Panc1 (cell line): ENCODE data around the gene RSPO3. TPM values are rescaled to one million over a fixed set of nuclear protein-coding genes. Genes with fewer than 3 reads are reported as not detected.

Experiments used
- ATAC-seq: fragments of 200-7000 bp; cut with Tn5 transposase; 2 replicates; pipeline ENCODE4 v1.9.1; 2020; ENCODE audit warnings: mild to moderate bottlenecking, moderate library complexity
- BruUV-seq: library from RNA; stranded (reverse); fragments of 400-500 nt; replicated peaks from 2 replicates; lab custom pipeline; 2021; lab: Mats Ljungman, UMichigan
- CTCF ChIA-PET: fragments of 300-600 bp; sonication (Branson Sonifier 250); formaldehyde crosslinking; loops from one replicate; lab custom pipeline; 2022; ENCODE audit warnings: antibody characterized with exemption; lab: Charles Lee
- POLR2A ChIA-PET: fragments of 300-600 bp; sonication (Branson Sonifier 250); formaldehyde crosslinking; loops from one replicate; lab custom pipeline; 2022; ENCODE audit warnings: antibody characterized with exemption; lab: Charles Lee
- DNase-seq: peaks from one replicate; pipeline ENCODE4 v3.0.0-alpha.2; 2010; ENCODE audit warnings: low read depth, low spot score
- H3K27ac ChIP-seq: 2 replicates; pipeline ENCODE4 v1.5.1; 2011; ENCODE audit warnings: mild to moderate bottlenecking, low read length, inconsistent platforms
- H3K27me3 ChIP-seq: fragments of 200-500 bp; sonication (Bioruptor generic); 2 replicates; pipeline ENCODE4 v1.6.0; 2014; ENCODE audit warnings: low read length, inconsistent platforms; ENCODE audit not compliant: control insufficient read depth, insufficient read depth
- H3K36me3 ChIP-seq: fragments of 200-500 bp; sonication (Bioruptor generic); 2 replicates; pipeline ENCODE4 v1.5.1; 2014; ENCODE audit warnings: inconsistent platforms, mild to moderate bottlenecking, low read length, moderate library complexity; ENCODE audit not compliant: control insufficient read depth, insufficient read depth
- H3K4me1 ChIP-seq: 2 replicates; pipeline ENCODE4 v1.5.1; 2011; ENCODE audit warnings: inconsistent platforms, mild to moderate bottlenecking, low read length, moderate library complexity; ENCODE audit not compliant: control insufficient read depth, insufficient read depth
- H3K4me3 ChIP-seq, 2 experiments: 2 replicates each; pipeline ENCODE4 v1.5.1; 2011 to 2012; ENCODE audit warnings: low read depth in 2 of 2, low read length in 2 of 2, mild to moderate bottlenecking in 2 of 2, inconsistent platforms in 1 of 2, moderate library complexity in 1 of 2
- H3K9me3 ChIP-seq: fragments of 200-500 bp; sonication (Bioruptor generic); 2 replicates; pipeline ENCODE4 v1.5.1; 2014; ENCODE audit warnings: low read depth, mild to moderate bottlenecking, inconsistent platforms, low read length, moderate library complexity; ENCODE audit not compliant: control insufficient read depth, insufficient read depth
- CTCF ChIP-seq: fragments of 450-650 bp; IDR thresholded peaks from 2 replicates; pipeline ENCODE4 v1.5.1; 2017; ENCODE audit warnings: mild to moderate bottlenecking
- POLR2AphosphoS5 ChIP-seq: IDR thresholded peaks from 2 replicates; pipeline ENCODE4 v1.6.1; 2012; ENCODE audit warnings: mild to moderate bottlenecking, low read depth, low read length, moderate library complexity
- REST ChIP-seq, 2 experiments: IDR thresholded peaks; 2 replicates each; pipeline ENCODE4 v1.6.1; 2011 to 2012; ENCODE audit warnings: low read depth in 2 of 2, control low read depth in 1 of 2, low read length in 1 of 2, mild to moderate bottlenecking in 1 of 2, moderate library complexity in 1 of 2; ENCODE audit not compliant: insufficient read depth in 1 of 2
- SIN3A ChIP-seq: IDR thresholded peaks from 2 replicates; pipeline ENCODE4 v1.6.1; 2012; ENCODE audit warnings: low read depth, mild to moderate bottlenecking, low read length, moderate library complexity, borderline replicate concordance; ENCODE audit not compliant: insufficient read depth
- TCF7L2 ChIP-seq: IDR thresholded peaks from 2 replicates; pipeline ENCODE4 v1.6.1; 2011; ENCODE audit warnings: mild to moderate bottlenecking, low read depth, low read length, inconsistent platforms
- in situ Hi-C: cut with HindIII; loops from 2 replicates; pipeline ENCODE4 v1.10.0; 2016; ENCODE audit warnings: low sequenced_read_pairs, low pct_unique_long_range_greater_than_20kb
- intact Hi-C: fragments of 100-400 bp; cut with micrococcal nuclease; formaldehyde crosslinking; loops from one replicate; pipeline ENCODE4 v1.10.0; 2022; ENCODE audit not compliant: unreplicated experiment
- total RNA-seq: library from RNA; stranded (reverse); gene quantifications from one replicate; pipeline ENCODE4 v1.2.1, GENCODE V29; 2021; ENCODE audit not compliant: unreplicated experiment

RSPO3 gene
- total RNA-seq, 1 experiment from 2014 or later, result not detected

- Histone ChIP-seq H3K27me3 (peaks cover 2% of the 10 kb centered on the region; the same call in 1 of the 2 replicates), H3K27ac (no peak overlapping the region), H3K9me3 (no peaks in the 10 kb centered on the region), H3K4me1 (no peaks in the 10 kb centered on the region), H3K4me3 (no peak overlapping the region), H3K36me3 (no peaks in the 10 kb centered on the region)
- ChIA-PET POLR2A (no interaction called here), CTCF (interaction anchor here (0.7 kb wide), 1 partner anchor 30 kb away, joined by 3 read pairs; no protein-coding TSS in a partner anchor)
- ATAC-seq, result no peak
- DNase-seq, result no peak
- intact Hi-C loops, result loop anchor here (10.0 kb wide), 1 partner anchor 394 kb away; no protein-coding TSS in a partner anchor
- no TSS peak for BruUV-seq
- TF ChIP-seq SIN3A (no peak), POLR2AphosphoS5 (no peak), TCF7L2 (no peak), CTCF (no peak), REST (IDR thresholded peaks at IDR 0.05; ENCODE audit: insufficient read depth in 1 of 2, low read depth in 2 of 2, low read length in 1 of 2) (no peak)
- in situ Hi-C loops, result no loop called here
Measured at GRCh38 chr6:127198549-127198948, 80.1 kb downstream of the RSPO3 start.

- POLR2A ChIA-PET, result no interaction called here
- ATAC-seq (no peak), DNase-seq (no peak)
- BruUV-seq, result no TSS peak
- in situ Hi-C loops (no loop called here), intact Hi-C loops (loop anchor here (10.0 kb wide), 1 partner anchor 395 kb away; no protein-coding TSS in a partner anchor)
- Histone ChIP-seq H3K9me3 (no peaks in the 10 kb centered on the region), H3K4me3 (no peak overlapping the region), H3K36me3 (no peaks in the 10 kb centered on the region), H3K27me3 (peaks cover 2% of the 10 kb centered on the region; the same call in 1 of the 2 replicates), H3K27ac (no peak overlapping the region), H3K4me1 (no peaks in the 10 kb centered on the region)
- TF ChIP-seq REST (IDR thresholded peaks at IDR 0.05; ENCODE audit: insufficient read depth in 1 of 2, low read depth in 2 of 2, low read length in 1 of 2) (no peak), POLR2AphosphoS5 (no peak), CTCF (no peak), SIN3A (no peak), TCF7L2 (no peak)
- CTCF ChIA-PET, result no interaction called here
Measured at GRCh38 chr6:127199470-127199869, 81.0 kb downstream of the RSPO3 start.
